ENCODE measurements around the gene SUSD4.
A peak's percentile ranks its signal among the peaks of the same experiment; 100 is the strongest.

SUSD4 gene

DNA sequence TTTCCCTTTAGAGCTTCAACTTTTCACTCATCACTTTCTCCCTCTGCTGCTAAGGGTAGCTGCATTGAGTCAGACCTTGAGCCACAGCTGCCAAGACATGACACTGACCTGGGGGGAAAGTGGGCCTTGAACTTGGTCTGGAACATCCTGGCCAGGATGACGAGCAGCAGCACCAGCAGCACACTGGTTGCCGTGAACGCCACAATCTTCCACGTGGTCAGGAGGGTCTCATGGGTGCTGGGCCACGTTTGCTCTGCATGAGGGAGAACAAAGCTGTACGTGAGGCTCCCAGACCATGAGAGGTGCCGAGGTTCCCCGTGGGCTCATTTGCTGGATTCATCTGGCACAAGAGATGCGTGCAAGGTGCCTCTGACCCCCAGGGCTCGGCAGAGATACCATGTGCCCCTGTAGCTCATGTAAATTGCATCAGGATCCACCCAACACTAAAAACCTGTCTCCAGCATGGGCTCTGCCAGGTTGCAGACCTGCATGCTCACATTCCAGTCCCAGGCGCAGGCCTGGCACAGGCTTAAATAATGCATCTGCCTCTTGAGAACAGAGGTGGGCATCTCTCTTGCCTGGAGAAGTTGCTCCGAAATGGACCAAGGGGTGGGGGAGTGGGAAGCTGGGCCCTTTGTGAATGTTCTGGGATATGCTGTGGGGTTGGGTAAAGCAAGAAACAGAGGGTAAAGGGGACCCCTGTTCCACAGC lies 136.3 kb downstream of the SUSD4 start:
- DNase-seq: no peak

DNA sequence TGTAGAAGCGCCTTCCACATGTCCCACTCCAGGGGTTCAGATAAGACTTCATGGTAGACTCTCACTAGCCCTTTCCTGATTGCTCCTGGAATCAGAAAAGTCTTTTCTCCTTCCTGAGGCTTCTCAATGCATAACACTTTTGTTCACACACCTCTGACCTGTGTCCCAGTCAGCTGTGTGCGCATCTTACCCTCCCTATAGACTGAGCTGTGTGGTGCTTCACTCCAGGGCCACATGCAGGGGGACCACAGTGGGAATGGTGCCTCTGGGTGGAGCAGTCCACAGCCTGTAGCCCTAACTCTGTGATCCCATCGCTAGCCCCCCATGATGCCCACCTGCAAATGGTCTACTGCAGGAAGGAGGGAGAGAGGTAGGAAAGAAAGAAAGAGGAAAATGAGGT lies 136.9 kb downstream of the SUSD4 start:
- DNase-seq: no peak

DNA sequence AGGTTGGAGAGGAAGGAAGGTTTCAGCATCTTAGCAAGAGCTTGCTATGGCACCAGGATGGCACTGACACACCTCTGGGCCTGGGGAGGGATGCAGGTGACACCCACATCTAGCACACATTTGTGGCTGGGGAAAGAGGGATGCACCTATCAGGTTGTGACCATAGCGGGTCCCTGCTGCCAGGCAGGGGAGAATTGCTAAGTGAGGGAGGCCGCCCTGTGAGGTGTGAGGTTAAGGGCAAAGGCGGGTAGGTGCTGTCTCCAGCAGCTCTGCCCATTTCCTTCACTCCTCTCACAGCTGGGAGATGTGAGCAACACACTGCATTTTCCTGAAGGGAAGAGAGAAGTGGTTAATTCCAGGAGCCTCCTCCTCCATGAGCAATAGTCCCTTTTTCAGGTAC lies 137.7 kb downstream of the SUSD4 start:
- no peak for DNase-seq

- no peak for DNase-seq
Measured at GRCh38 chr1:223225481-223225880, 138.5 kb downstream of the SUSD4 start.

DNA sequence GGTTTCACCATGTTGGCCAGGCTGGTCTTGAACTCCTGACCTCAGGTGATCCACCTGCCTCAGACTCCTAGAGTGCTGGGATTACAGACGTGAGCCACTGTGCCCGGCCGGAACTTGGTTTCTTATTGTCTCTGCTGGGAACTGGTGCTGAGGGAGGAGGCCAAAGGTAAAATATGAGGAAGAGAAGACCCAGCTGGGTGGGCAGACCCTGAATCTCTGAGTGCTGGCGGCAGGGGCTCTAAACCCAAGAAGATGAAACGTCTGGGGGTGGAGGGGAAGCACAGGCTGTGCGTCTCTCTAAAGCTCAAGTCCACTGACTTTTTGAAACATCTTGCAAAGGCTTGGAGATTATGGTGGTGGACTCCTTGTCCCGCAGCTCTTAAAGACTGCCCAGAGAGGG lies 138.9 kb downstream of the SUSD4 start:
- DNase-seq: no peak

DNA sequence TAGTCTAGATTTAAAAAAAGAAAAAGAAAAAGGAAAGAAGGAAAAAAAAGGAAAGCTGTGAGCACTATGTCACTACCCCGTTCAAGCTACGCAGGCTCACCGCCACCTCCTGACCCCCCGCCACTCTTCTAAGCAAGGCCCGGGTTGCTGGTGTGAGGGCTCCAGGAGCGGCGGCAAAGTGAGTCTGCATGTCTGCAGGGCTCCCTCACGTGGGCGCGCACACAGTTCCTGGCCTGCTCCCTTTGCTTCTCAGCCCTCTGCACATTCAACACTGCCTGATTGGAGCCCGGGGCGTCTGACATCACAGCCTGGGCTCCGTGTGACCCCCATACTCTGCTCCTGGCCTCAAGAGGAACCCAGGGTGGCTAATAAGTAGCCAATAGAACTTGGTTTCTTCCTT lies 139.5 kb downstream of the SUSD4 start:
- no peak for DNase-seq

GRCh38 chr1:223223091-223223995 lies 140.6 kb downstream of the SUSD4 start:
- DNase-seq: no peak

DNA sequence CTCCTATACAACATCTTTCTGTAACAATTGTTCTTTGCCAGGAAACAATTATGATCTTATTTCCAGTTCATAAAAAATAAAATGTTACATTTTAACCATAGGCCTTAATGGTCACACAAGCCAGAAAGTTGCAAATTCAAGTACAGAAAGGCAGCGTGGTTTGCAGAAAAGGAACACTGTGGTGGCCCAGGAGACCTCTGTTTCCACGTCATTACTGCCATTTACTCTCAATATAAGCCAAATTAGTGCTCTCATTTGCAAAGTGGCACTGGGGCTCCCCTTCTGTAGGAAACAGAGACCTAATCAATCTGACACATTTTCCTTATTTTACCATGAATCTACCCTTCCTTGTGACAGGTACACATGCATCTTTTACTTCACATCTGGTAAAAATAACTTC lies 141.6 kb downstream of the SUSD4 start:
- no peak for DNase-seq

DNA sequence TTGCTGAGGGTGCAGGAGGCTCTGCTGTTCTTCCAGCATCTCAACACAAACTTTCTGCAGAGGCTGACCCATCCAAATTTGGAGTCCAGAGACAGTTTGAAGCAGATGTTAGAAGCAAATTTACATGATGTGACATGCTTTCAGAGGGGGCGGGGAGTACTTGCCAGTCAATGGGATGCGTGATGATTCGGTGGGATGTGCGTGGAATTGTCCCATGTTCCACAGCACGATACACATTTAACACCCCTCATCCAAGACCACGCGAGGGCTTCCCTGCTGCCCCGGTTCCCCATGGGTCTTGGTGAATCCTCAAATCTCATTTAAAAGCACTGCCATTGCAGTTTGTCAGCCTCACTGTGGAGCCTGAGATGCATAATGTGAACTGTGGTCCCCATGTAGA lies 142.3 kb downstream of the SUSD4 start:
- DNase-seq: no peak

- no peak for DNase-seq
Measured at GRCh38 chr1:223219846-223220610, 143.9 kb downstream of the SUSD4 start.

- no peak for DNase-seq
Measured at GRCh38 chr1:223219318-223219635, 144.7 kb downstream of the SUSD4 start.

- no peak for DNase-seq
Measured at GRCh38 chr1:223217781-223218180, 146.2 kb downstream of the SUSD4 start.

- peak; percentile 62 for DNase-seq
Measured at GRCh38 chr1:223216531-223217205, 147.3 kb downstream of the SUSD4 start.

DNA sequence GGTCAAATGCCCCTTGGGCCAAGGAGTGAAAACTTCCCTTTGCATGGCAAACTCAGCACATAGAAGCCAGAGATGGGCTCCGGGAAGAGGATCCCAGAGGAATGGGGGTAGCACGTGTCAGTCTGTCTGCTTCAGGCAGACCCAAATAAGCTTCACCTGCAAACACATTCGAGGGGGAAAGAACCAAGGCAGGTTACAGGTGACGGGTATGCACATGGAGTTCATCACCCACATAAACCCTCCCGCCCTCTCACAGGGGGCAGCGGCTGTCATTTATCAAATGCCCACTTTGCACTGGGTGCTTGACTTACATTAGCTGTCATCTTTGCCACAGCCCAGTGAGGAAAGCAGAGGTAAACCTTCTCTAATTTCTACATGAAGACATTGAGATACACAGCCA lies 147.9 kb downstream of the SUSD4 start:
- no peak for DNase-seq

GRCh38 chr1:223215026-223215425 lies 148.9 kb downstream of the SUSD4 start:
- DNase-seq: no peak

DNA sequence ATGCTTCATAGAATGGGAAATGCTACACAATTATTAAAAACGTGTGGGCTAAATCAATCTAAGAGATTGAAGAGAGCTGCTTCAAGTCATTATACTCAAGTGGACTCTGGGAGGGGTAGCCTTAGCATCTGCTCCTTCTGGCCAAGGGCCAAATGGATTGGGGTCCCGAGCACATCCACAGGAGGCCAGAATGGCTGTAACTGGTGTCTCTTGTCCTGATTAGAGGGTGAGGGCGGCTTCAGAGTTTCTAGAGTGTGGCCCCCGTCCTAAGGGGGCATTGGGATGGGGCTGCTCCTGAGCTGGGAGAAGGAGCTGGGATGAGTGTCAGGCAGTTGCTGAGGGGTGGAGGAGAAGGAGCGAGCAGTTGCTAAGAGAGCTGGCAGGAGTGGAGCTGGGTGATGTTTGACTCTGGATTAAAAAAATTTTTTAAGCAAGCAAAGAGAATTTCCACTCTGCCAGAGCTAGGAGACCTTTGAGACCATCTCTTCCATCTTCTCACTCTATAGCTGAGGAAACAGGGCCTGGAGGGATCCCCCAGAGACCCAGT lies 149.6 kb downstream of the SUSD4 start:
- peak; percentile 27 for DNase-seq

DNA sequence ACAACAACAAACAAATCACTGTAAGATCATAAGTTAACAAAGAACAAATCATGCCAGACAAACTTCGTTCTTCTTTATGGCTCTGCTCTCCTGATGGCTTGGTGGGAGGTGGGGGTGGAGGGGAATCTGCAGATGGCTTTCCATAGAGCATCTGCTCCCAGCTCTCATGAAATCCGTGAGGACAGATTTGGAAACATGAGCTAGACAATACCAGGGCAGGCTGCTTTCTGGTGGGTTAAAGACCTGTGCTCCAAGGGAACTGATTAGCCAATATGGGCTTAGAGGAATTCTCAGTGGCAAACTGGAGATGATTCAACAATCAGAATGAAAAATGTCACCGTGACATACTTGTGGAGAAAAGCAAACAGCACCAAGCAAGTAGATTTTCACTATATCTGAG lies 151.5 kb downstream of the SUSD4 start:
- no peak for DNase-seq

DNA sequence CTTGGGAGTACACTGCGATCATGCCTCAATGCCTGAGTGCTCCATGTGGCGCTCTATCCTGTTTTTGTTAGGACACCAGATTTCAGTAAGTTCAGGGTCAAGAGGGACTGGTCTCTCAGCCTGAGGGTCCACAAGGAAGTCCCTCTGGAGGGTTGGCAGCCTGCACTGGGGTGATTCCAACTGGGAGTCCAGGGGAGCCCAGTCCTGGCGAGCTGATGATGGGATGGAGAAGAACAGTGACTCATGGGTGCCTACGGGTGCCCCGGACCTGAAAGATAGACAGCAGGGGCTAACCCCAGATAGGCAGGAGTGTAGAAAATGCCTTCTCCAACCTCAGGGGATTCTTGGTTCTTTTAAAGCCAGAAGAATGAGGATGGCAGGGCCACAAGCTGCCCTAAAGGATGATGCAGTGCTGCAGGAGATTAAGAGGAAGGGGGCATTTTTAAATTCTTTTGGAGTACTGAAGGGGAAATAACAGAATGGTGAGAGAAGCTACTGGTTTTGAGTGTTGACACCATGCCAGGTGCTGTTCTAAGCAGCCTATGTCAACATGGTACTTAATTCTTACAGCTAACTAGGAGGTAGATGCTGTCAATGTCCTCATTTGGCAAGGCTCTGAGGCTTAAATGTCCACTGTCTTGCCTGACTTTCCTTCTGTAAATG lies 152.5 kb downstream of the SUSD4 start:
- no peak for DNase-seq

DNA sequence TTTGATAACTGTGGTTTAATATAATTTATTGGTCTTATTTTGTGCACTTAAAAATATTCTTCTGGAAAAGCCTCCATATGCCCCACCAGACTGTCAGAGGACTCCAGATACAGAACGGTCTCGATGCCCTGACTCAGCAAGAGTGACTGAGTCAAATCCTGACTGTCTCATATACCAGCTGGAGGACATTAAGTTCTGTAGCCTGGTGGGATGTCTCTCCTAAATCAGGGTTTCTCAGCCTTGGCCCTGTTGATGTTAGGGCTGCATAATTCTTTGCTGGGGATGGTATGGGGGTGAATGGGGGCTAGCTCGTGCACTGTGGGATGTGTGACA lies 153.2 kb downstream of the SUSD4 start:
- no peak for DNase-seq

DNA sequence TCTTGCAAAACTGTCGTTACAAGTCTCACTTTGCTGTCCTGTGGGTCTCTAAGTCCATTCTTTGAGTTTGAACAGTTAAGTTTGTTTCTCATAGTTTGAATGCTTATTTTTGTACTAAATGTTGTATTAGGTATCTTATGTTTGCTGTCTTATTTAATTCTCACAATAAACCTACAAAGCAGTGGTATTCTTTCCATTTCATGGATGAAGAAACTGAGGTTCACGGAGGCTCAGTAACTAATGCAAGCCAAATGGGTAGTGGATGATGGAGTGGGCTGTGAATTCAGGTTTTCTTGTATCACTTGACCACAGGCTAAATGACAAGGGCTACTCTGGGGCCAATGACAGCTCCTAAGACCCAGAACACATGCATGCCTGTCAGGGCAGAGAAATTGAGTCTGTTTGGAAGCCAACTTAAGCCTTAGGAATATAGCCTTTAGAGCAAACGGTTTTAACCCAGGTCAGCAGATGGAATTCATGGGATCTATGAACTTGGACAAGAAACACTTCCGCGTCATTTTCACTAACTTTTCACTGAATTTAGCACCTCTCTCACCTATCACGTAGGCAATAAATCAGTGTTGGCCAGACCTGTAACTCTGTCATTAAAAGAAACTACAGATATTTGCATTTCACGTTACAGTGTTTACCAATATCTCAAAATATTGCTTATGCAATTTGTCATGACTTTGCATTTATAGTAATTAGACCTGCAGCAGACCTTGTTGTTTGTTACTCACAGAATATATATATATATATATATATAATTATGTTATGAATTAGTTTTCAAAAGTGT lies 153.8 kb downstream of the SUSD4 start:
- no peak for DNase-seq

- no peak for DNase-seq
Measured at GRCh38 chr1:223209293-223209898, 154.6 kb downstream of the SUSD4 start.
